ENCODE data around the gene CD8B.
"Not testable (repeated sequence)": the region's sequence is repeated elsewhere in the genome, so short reads cannot be mapped to it uniquely, and the experiment has no call there.

Gene CD8B

DNA sequence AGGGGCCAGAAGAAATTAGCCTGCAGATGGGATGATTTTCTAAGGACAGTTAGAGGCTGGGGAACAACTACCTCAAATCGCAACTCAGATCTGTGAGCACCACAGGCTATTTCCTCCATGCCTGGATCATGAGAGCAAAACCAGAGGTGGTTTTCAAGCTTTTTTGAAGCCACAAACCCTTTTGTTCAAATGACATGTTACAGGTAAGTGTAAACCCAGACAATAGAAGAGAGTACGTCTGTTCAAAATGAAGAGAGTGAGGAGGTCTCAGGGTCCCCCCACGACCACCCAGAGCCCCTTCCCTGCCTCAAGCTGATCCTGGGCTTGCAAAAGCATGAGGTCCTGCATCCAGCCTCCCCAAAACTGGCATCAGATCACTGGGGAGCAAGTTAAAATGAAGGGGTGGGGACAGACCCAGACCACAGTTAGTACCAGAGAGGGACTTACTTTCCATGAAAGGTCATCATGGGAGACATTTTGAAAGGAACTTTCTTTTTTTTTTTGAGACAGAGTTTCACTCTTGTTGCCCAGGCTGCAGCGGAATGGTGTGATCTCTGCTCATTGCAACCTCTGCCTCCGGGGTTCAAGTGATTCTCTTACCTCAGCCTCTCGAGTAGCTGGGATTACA lies 19.0 kb downstream of the CD8B start:
- not testable (repeated sequence) for H3K36me3 ChIP-seq (ENCODE audit: insufficient read depth, low read length); H3K27me3 ChIP-seq (ENCODE audit: insufficient read depth, low read length); H3K4me3 ChIP-seq (ENCODE audit: low read depth, low read length, poor library complexity, severe bottlenecking); H3K27ac ChIP-seq (ENCODE audit: low read depth, low read length, poor library complexity, severe bottlenecking); H3F3A ChIP-seq (ENCODE audit: insufficient read depth, low read length); H3K9me2 ChIP-seq (ENCODE audit: low read depth, low read length); H4K20me1 ChIP-seq (ENCODE audit: insufficient read depth, low read length); H3K9me3 ChIP-seq (ENCODE audit: low read length); H3K4me1 ChIP-seq (ENCODE audit: insufficient read depth, low read length, severe bottlenecking); H3K9ac ChIP-seq (ENCODE audit: low read length); H3K4me2 ChIP-seq (ENCODE audit: low read length); H2AFZ ChIP-seq (ENCODE audit: low read length); H3K79me2 ChIP-seq (ENCODE audit: insufficient read depth, low read length)

DNA sequence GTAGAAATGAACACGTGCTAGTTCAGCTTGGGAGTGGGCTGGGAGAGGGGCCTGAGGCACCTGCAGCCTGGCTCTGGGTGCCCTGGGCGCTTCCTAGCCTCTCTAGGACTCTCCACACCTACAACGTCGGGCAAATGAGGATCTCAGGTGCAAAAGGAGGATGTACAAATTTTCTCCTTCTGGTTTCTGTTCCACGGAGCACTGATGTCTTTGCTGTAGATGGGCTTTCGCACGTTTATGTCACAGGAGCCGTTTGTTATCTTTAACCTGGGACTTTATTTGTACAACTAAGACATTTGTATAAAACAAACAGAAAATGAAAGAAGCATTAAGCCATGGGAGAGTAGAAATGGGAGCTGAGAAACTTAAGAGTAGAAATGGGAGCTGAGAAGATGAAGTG lies 20.4 kb downstream of the CD8B start:
- not testable (repeated sequence) for H3K79me2 ChIP-seq (ENCODE audit: insufficient read depth, low read length); H3K4me1 ChIP-seq (ENCODE audit: insufficient read depth, low read length, severe bottlenecking); H3F3A ChIP-seq (ENCODE audit: insufficient read depth, low read length); H3K36me3 ChIP-seq (ENCODE audit: insufficient read depth, low read length); H3K27me3 ChIP-seq (ENCODE audit: insufficient read depth, low read length); H4K20me1 ChIP-seq (ENCODE audit: insufficient read depth, low read length); H3K4me2 ChIP-seq (ENCODE audit: low read length); H2AFZ ChIP-seq (ENCODE audit: low read length); H3K27ac ChIP-seq (ENCODE audit: low read depth, low read length, poor library complexity, severe bottlenecking); H3K9ac ChIP-seq (ENCODE audit: low read length); H3K9me2 ChIP-seq (ENCODE audit: low read depth, low read length); H3K4me3 ChIP-seq (ENCODE audit: low read depth, low read length, poor library complexity, severe bottlenecking); H3K9me3 ChIP-seq (ENCODE audit: low read length)

DNA sequence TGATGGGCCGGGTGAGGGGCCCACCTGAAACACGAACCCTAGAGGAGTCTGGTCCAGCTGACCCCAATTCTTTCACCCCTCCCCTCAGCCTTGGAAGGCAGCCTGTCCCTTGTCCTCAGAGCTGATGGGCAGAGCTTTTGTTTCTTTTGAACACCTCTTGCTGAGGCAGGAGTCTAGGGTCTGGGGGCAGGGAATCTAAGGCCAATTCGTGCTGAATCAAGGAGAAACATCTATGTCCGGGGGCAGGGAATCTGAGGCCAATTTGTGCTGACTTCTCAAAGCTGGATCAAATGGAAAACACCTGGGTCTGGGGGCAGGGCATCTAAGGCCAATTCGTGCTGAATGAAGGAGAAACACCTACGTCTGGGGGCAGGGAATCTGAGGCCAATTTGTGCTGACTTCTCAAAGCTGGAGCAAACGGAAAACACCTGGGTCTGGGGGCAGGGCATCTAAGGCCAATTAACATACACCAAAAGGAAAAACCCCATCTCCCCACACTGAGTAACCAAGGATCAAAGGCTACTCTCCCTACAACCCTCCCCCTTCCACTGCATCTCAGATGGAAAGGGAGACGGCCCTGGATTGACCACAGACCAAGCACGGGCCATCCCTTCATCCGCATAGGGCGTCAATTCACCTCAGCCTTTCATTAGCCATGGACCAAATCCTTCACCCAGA lies 21.7 kb downstream of the CD8B start:
- H2AFZ ChIP-seq (ENCODE audit: low read length); H3K27me3 ChIP-seq (ENCODE audit: insufficient read depth, low read length); H3K9me2 ChIP-seq (ENCODE audit: low read depth, low read length); H3K9me3 ChIP-seq (ENCODE audit: low read length); H4K20me1 ChIP-seq (ENCODE audit: insufficient read depth, low read length); H3K79me2 ChIP-seq (ENCODE audit: insufficient read depth, low read length); H3K4me2 ChIP-seq (ENCODE audit: low read length); H3F3A ChIP-seq (ENCODE audit: insufficient read depth, low read length); H3K4me3 ChIP-seq (ENCODE audit: low read depth, low read length, poor library complexity, severe bottlenecking); H3K36me3 ChIP-seq (ENCODE audit: insufficient read depth, low read length); H3K4me1 ChIP-seq (ENCODE audit: insufficient read depth, low read length, severe bottlenecking); H3K27ac ChIP-seq (ENCODE audit: low read depth, low read length, poor library complexity, severe bottlenecking); H3K9ac ChIP-seq (ENCODE audit: low read length): not testable (repeated sequence)

DNA sequence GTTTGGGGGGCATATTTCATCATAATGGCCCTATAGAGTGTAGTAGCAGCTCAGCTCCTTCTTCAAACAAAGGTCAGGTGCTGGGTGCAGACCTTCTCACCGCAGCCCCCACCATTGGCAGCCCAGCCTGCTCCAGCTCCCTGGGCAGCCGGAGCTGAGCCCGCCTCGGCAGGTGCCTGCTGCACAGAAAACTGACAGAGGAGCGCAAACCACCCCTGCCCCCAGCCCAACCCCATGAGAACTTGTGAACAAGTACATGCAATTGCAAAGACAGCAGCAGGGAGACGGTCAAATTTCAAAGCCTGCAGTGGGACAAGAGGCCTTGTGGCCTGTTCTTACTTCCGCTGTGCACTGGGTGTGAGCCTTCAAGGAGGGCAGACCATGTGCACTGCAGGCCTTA lies 22.2 kb downstream of the CD8B start:
- not testable (repeated sequence) for H3K9ac ChIP-seq (ENCODE audit: low read length); H3K27me3 ChIP-seq (ENCODE audit: insufficient read depth, low read length); H3K4me1 ChIP-seq (ENCODE audit: insufficient read depth, low read length, severe bottlenecking); H2AFZ ChIP-seq (ENCODE audit: low read length); H3F3A ChIP-seq (ENCODE audit: insufficient read depth, low read length); H3K4me3 ChIP-seq (ENCODE audit: low read depth, low read length, poor library complexity, severe bottlenecking); H3K4me2 ChIP-seq (ENCODE audit: low read length); H3K9me2 ChIP-seq (ENCODE audit: low read depth, low read length); H4K20me1 ChIP-seq (ENCODE audit: insufficient read depth, low read length); H3K27ac ChIP-seq (ENCODE audit: low read depth, low read length, poor library complexity, severe bottlenecking); H3K9me3 ChIP-seq (ENCODE audit: low read length); H3K36me3 ChIP-seq (ENCODE audit: insufficient read depth, low read length); H3K79me2 ChIP-seq (ENCODE audit: insufficient read depth, low read length)

DNA sequence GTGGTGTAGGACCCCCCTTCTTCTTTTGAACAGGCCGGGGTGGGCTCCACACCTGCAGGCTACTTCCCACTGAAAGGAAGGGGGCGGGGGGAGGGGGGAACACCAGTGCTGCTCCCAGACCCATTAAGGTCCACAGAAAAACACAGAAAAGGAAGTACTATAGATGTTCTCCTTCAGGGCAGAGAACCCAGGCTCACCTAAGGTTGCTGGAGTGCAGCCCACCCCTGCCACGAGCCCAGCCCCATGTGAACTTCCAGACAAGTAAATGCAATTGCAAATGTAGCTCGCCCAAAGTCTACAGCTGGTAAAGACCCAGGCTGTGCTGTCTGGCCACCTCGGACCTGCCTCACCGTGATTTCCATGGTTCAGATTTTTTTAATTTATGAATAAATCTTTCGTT lies 24.0 kb downstream of the CD8B start:
- H3K4me3 ChIP-seq (ENCODE audit: low read depth, low read length, poor library complexity, severe bottlenecking); H4K20me1 ChIP-seq (ENCODE audit: insufficient read depth, low read length); H3K79me2 ChIP-seq (ENCODE audit: insufficient read depth, low read length); H3K9me3 ChIP-seq (ENCODE audit: low read length); H3K36me3 ChIP-seq (ENCODE audit: insufficient read depth, low read length); H3K27me3 ChIP-seq (ENCODE audit: insufficient read depth, low read length); H3K9me2 ChIP-seq (ENCODE audit: low read depth, low read length); H3K9ac ChIP-seq (ENCODE audit: low read length); H3K4me2 ChIP-seq (ENCODE audit: low read length); H3K4me1 ChIP-seq (ENCODE audit: insufficient read depth, low read length, severe bottlenecking); H3K27ac ChIP-seq (ENCODE audit: low read depth, low read length, poor library complexity, severe bottlenecking); H2AFZ ChIP-seq (ENCODE audit: low read length); H3F3A ChIP-seq (ENCODE audit: insufficient read depth, low read length): not testable (repeated sequence)

DNA sequence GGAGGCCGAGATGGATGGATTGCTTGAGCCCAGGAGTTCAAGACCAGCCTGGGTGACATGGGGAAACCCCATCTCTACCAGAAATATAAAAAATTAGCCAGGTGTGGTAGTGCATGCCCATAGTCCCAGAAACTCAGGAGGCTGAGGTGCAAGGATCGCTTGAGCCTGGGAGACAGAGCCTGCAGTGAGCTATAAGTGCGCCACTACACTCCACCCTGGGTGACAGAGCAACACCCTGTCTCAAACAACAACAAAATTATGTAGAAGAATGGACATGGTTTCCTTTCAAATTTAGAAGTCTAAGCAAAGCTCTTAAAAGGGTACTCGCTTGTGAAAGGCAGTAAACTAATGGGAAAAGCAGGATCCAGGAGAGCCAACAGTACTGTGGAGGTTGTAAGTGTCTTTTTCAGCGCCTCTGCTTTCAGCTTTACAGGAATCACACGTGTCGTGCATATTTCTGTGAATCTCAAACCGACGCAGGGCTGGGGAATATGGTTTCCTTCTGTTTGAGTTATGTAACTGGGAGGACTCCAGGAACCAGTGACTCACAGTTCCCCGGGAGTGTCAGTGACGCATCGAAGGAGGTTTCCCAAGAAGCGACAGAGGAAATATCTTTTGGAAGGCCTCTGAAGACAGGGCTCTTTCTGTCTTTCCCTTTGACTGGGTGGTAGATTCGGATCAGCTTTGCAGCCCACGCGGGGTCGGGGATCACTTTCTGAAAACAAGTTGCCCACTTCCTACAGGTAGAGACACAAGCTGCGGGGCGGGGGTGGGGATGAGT lies 24.6 kb downstream of the CD8B start:
- H3K9ac ChIP-seq (ENCODE audit: low read length); H3K4me3 ChIP-seq (ENCODE audit: low read depth, low read length, poor library complexity, severe bottlenecking); H3K9me2 ChIP-seq (ENCODE audit: low read depth, low read length); H4K20me1 ChIP-seq (ENCODE audit: insufficient read depth, low read length); H3K4me2 ChIP-seq (ENCODE audit: low read length); H3K36me3 ChIP-seq (ENCODE audit: insufficient read depth, low read length); H3K79me2 ChIP-seq (ENCODE audit: insufficient read depth, low read length); H3K4me1 ChIP-seq (ENCODE audit: insufficient read depth, low read length, severe bottlenecking); H3F3A ChIP-seq (ENCODE audit: insufficient read depth, low read length); H3K27me3 ChIP-seq (ENCODE audit: insufficient read depth, low read length); H2AFZ ChIP-seq (ENCODE audit: low read length); H3K27ac ChIP-seq (ENCODE audit: low read depth, low read length, poor library complexity, severe bottlenecking); H3K9me3 ChIP-seq (ENCODE audit: low read length): not testable (repeated sequence)

DNA sequence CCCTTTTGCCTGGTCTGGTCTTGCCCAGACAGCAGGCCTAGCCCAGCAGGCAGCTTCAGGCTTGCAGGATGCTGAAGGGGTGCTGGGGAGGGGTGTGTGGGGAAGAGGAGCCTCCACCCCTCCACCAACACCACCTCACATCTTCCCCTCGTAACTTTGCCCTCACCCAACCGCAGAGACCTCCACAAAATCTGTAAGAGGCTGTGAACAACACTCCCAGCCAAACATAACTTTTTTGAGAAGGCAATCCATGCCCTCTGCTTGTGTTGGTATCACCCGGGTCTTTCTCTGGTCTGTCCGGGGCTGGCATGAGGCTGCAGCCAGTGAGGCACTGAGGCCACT lies 26.2 kb downstream of the CD8B start:
- H3K79me2 ChIP-seq (ENCODE audit: insufficient read depth, low read length); H2AFZ ChIP-seq (ENCODE audit: low read length); H3K9me2 ChIP-seq (ENCODE audit: low read depth, low read length); H3K4me2 ChIP-seq (ENCODE audit: low read length); H3K9ac ChIP-seq (ENCODE audit: low read length); H4K20me1 ChIP-seq (ENCODE audit: insufficient read depth, low read length); H3K4me3 ChIP-seq (ENCODE audit: low read depth, low read length, poor library complexity, severe bottlenecking); H3K9me3 ChIP-seq (ENCODE audit: low read length); H3K36me3 ChIP-seq (ENCODE audit: insufficient read depth, low read length); H3F3A ChIP-seq (ENCODE audit: insufficient read depth, low read length); H3K4me1 ChIP-seq (ENCODE audit: insufficient read depth, low read length, severe bottlenecking); H3K27ac ChIP-seq (ENCODE audit: low read depth, low read length, poor library complexity, severe bottlenecking); H3K27me3 ChIP-seq (ENCODE audit: insufficient read depth, low read length): not testable (repeated sequence)
